Mesendoderm (in vitro differentiated cells): ENCODE data around the gene FNIP1.
"Not testable (repeated sequence)": the region's sequence is repeated elsewhere in the genome, so short reads cannot be mapped to it uniquely, and the experiment has no call there.

Experiments
- DNase-seq: peaks from one replicate; pipeline ENCODE4 v3.0.0; 2013
- H2AK5ac ChIP-seq: 2 replicates; pipeline ENCODE4 v1.6.1; 2013; ENCODE audit warnings: low read length, inconsistent platforms
- H2BK120ac ChIP-seq: 2 replicates; pipeline ENCODE4 v1.6.1; 2013; ENCODE audit warnings: low read depth, mild to moderate bottlenecking, low read length, moderate library complexity, mixed read lengths
- H2BK15ac ChIP-seq: replicated peaks from 2 replicates; pipeline ENCODE4 v1.6.1; 2013; ENCODE audit warnings: low read depth, mild to moderate bottlenecking, moderate library complexity
- H2BK5ac ChIP-seq: 2 replicates; pipeline ENCODE4 v1.6.1; 2013; ENCODE audit warnings: low read length, inconsistent platforms
- H3K18ac ChIP-seq: 2 replicates; pipeline ENCODE4 v1.6.1; 2013; ENCODE audit warnings: mild to moderate bottlenecking, low read length, mixed read lengths
- H3K23ac ChIP-seq: one replicate; pipeline ENCODE4 v1.6.1; 2013; ENCODE audit warnings: low read length
- H3K27ac ChIP-seq: 2 replicates; pipeline ENCODE4 v1.5.1; 2013; ENCODE audit warnings: low read depth, mild to moderate bottlenecking, inconsistent platforms, low read length, moderate library complexity
- H3K27me3 ChIP-seq: 2 replicates; pipeline ENCODE4 v1.6.1; 2013; ENCODE audit warnings: low read length, control low read depth, mild to moderate bottlenecking, inconsistent platforms; ENCODE audit not compliant: insufficient read depth, poor library complexity
- H3K36me3 ChIP-seq: 2 replicates; pipeline ENCODE4 v1.6.1; 2013; ENCODE audit warnings: low read length, inconsistent platforms; ENCODE audit not compliant: control insufficient read depth, insufficient read depth
- H3K4ac ChIP-seq: one replicate; pipeline ENCODE4 v1.6.1; 2013; ENCODE audit warnings: low read depth, mild to moderate bottlenecking, low read length, moderate library complexity
- H3K4me1 ChIP-seq: 2 replicates; pipeline ENCODE4 v1.6.1; 2013; ENCODE audit warnings: low read depth, low read length, inconsistent platforms; ENCODE audit not compliant: control insufficient read depth
- H3K4me2 ChIP-seq: 2 replicates; pipeline ENCODE4 v1.6.1; 2013; ENCODE audit warnings: low read length
- H3K4me3 ChIP-seq: 2 replicates; pipeline ENCODE4 v1.5.1; 2013; ENCODE audit warnings: mild to moderate bottlenecking, low read length
- H3K56ac ChIP-seq: one replicate; pipeline ENCODE4 v1.6.1; 2013; ENCODE audit warnings: low read length
- H3K79me1 ChIP-seq: 2 replicates; pipeline ENCODE4 v1.6.1; 2013; ENCODE audit warnings: low read length, inconsistent platforms
- H3K79me2 ChIP-seq: 2 replicates; pipeline ENCODE4 v1.6.1; 2013; ENCODE audit warnings: mild to moderate bottlenecking, low read length; ENCODE audit not compliant: control insufficient read depth, insufficient read depth
- H3K9ac ChIP-seq: 2 replicates; pipeline ENCODE4 v1.6.1; 2013; ENCODE audit warnings: low read length, inconsistent platforms
- H4K5ac ChIP-seq: one replicate; pipeline ENCODE4 v1.6.1; 2013; ENCODE audit warnings: low read length
- H4K8ac ChIP-seq: one replicate; pipeline ENCODE4 v1.6.1; 2013; ENCODE audit warnings: low read depth, mild to moderate bottlenecking, control low read depth, low read length, moderate library complexity
- WGBS: extraction: QIAGEN DNeasy Blood & Tissue Kit; methylation state at CpG from one replicate; pipeline ENCODE4 v1.1.7; 2013; ENCODE audit warnings: low lambda C conversion rate, missing lambda C conversion rate; ENCODE audit not compliant: insufficient coverage; ENCODE audit errors: extremely low coverage; 5-methylcytosine and 5-hydroxymethylcytosine counted together

The FNIP1 gene

DNA sequence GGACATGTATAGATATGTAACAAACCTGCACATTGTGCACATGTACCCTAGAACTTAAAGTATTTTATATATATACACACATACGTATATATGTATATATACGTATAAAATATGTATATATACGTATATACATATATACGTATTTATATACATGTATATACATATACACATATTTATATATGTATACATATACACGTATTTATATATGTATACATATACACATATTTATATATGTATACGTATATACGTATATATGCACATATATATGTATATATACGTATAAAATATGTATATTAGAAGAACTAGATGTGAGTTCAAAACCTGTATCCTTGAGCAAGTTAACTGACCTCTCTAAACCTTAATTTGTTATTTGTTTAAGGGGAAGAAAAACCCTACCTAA lies 61.4 kb downstream of the FNIP1 start:
- WGBS: no CpG with 5 or more reads among the region's 8 CpGs
- Histone ChIP-seq H2BK120ac (no peak overlapping the region), H3K4ac (no peak overlapping the region), H3K79me2 (no peaks in the 10 kb centered on the region), H3K27me3 (no peaks in the 10 kb centered on the region), H3K36me3 (no peaks in the 10 kb centered on the region), H4K5ac (no peak overlapping the region), H2AK5ac (no peak overlapping the region), H3K4me1 (no peaks in the 10 kb centered on the region), H2BK15ac (no peak overlapping the region), H2BK5ac (no peak overlapping the region), H3K56ac (no peak overlapping the region), H3K4me2 (no peak overlapping the region), H3K23ac (no peak overlapping the region), H3K27ac (no peak overlapping the region), H3K79me1 (no peaks in the 10 kb centered on the region), H4K8ac (no peak overlapping the region), H3K18ac (no peak overlapping the region), H3K4me3 (no peak overlapping the region), H3K9ac (no peak overlapping the region)
- no peak for DNase-seq

DNA sequence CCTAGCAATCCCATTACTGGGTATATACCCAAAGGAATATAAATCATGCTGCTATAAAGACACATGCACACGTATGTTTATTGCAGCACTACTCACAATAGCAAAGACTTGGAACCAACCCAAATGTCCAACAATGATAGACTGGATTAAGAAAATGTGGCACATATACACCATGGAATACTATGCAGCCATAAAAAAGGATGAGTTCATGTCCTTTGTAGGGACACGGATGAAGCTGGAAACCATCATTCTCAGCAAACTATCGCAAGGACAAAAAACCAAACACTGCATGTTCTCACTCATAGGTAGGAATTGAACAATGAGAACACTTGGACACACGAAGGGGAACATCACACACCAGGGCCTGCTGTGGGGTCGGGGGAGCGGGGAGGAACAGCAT lies 61.9 kb downstream of the FNIP1 start:
- H3K79me1 ChIP-seq, H4K5ac ChIP-seq, H2BK120ac ChIP-seq, H3K4me2 ChIP-seq, H3K4me1 ChIP-seq, H2BK5ac ChIP-seq, H3K18ac ChIP-seq, H3K27ac ChIP-seq, H3K23ac ChIP-seq, H2BK15ac ChIP-seq, H4K8ac ChIP-seq, H2AK5ac ChIP-seq, H3K4ac ChIP-seq, H3K79me2 ChIP-seq, H3K56ac ChIP-seq, H3K4me3 ChIP-seq, H3K36me3 ChIP-seq, H3K27me3 ChIP-seq, H3K9ac ChIP-seq, DNase-seq: not testable (repeated sequence)
- no CpG with 5 or more reads among the region's 6 CpGs for WGBS

DNA sequence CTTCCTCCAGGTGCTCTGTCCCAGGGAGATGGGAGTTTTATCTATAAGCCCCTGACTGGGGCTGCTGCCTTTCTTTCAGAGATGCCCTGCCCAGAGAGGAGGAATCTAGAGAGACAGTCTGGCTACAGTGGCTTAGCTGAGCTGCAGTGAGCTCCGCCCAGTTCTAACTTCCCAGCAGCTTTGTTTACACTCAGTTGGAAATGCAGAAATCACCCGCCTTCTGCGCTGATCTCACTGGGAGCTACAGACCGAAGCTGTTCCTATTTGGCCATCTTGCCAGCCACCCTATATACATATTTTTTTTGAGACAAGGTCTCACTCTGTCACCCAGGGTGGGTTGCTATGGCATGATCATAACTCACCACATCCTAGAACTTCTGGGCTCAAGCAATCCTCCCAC lies 67.5 kb downstream of the FNIP1 start:
- not testable (repeated sequence) for H4K5ac ChIP-seq, DNase-seq, H2BK5ac ChIP-seq, H4K8ac ChIP-seq, H3K27me3 ChIP-seq, H2BK15ac ChIP-seq, H3K27ac ChIP-seq, H3K4me2 ChIP-seq, H3K79me1 ChIP-seq, H3K23ac ChIP-seq, H3K56ac ChIP-seq, H3K4me1 ChIP-seq, H3K79me2 ChIP-seq, H2BK120ac ChIP-seq, H3K4ac ChIP-seq, H3K4me3 ChIP-seq, H3K18ac ChIP-seq, H3K36me3 ChIP-seq, H3K9ac ChIP-seq, H2AK5ac ChIP-seq
- no CpG with 5 or more reads among the region's 4 CpGs for WGBS

DNA sequence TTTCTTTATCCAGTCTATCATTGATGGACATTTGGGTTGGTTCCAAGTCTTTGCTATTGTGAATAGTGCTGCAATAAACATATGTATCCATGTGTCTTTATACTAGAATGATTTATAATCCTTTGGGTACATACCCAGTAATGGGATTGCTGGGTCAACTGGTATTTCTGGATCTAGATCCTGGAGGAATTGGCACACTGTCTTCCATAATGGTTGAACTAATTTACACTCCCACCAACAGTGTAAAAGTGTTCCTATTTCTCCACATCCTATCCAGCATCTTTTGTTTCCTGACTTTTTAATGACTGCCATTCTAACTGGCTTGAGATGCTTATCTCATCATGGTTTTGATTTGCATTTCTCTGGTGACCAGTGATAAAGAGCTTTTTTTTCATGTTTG lies 72.7 kb downstream of the FNIP1 start:
- H3K23ac ChIP-seq, H3K4me1 ChIP-seq, H3K36me3 ChIP-seq, H3K4me3 ChIP-seq, H2BK5ac ChIP-seq, H3K56ac ChIP-seq, H2BK15ac ChIP-seq, H3K79me1 ChIP-seq, H3K4ac ChIP-seq, H2BK120ac ChIP-seq, H4K8ac ChIP-seq, H4K5ac ChIP-seq, H3K9ac ChIP-seq, H3K79me2 ChIP-seq, H3K4me2 ChIP-seq, H3K27ac ChIP-seq, H2AK5ac ChIP-seq, H3K18ac ChIP-seq, DNase-seq, H3K27me3 ChIP-seq: not testable (repeated sequence)

DNA sequence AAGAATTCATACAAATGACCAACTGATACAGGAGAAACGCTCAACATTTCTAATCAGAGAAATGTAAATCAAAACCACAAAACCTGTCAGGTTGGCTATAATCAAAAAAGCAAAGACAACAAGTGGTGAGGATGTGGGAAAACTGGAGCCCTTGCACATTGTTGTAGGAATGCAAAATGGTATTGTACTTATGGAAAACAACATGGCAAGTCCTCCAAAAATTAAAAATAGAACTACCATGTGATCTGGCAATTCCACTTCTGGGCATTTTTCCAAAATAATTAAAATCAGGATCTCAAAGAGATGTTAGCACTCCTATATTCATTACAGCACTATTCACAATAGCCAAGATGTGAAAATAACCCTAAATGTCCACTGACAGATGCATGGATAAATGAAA lies 76.1 kb downstream of the FNIP1 start:
- no peaks in the 10 kb centered on the region for H3K79me1 ChIP-seq
- H4K8ac ChIP-seq: no peak overlapping the region
- no peak overlapping the region for H3K4me2 ChIP-seq
- H3K27ac ChIP-seq: no peak overlapping the region
- H3K23ac ChIP-seq: no peak overlapping the region
- no peaks in the 10 kb centered on the region for H3K4me1 ChIP-seq
- DNase-seq: no peak
- H3K56ac ChIP-seq: no peak overlapping the region
- WGBS: no CpG with 5 or more reads among the region's 1 CpG
- no peaks in the 10 kb centered on the region for H3K79me2 ChIP-seq
- H2BK120ac ChIP-seq: no peak overlapping the region
- H3K36me3 ChIP-seq: no peaks in the 10 kb centered on the region
- no peak overlapping the region for H4K5ac ChIP-seq
- no peak overlapping the region for H2BK15ac ChIP-seq
- H3K18ac ChIP-seq: no peak overlapping the region
- H3K9ac ChIP-seq: no peak overlapping the region
- H3K27me3 ChIP-seq: no peaks in the 10 kb centered on the region
- no peak overlapping the region for H3K4ac ChIP-seq
- no peak overlapping the region for H2AK5ac ChIP-seq
- no peak overlapping the region for H2BK5ac ChIP-seq
- no peak overlapping the region for H3K4me3 ChIP-seq

DNA sequence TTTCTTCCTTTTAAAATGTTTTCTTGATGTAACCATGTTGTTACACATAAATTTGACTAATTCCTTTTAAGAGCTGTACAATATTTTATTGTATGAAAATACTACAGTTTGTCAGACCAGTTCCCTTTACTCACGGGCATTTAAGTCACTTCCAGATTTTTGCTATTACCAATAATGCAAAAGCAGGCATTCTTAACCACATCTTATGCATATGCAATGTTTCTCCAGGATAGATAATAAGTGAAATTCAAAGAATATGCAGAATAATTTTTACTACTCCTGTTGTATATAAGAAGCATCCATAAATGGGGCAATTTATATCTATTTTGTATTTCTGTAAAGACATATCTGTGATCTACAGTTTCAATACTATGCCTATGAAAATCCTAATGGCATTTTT lies 77.3 kb downstream of the FNIP1 start:
- no peak overlapping the region for H4K5ac ChIP-seq
- no peak overlapping the region for H3K23ac ChIP-seq
- no peak overlapping the region for H3K4ac ChIP-seq
- WGBS: no CpG with 5 or more reads among the region's 1 CpG
- H2BK15ac ChIP-seq: no peak overlapping the region
- H3K79me1 ChIP-seq: no peaks in the 10 kb centered on the region
- H2AK5ac ChIP-seq: no peak overlapping the region
- H3K56ac ChIP-seq: no peak overlapping the region
- no peak overlapping the region for H3K9ac ChIP-seq
- no peak overlapping the region for H3K18ac ChIP-seq
- no peak overlapping the region for H2BK120ac ChIP-seq
- no peaks in the 10 kb centered on the region for H3K4me1 ChIP-seq
- no peak overlapping the region for H2BK5ac ChIP-seq
- no peak overlapping the region for H4K8ac ChIP-seq
- no peak for DNase-seq
- no peaks in the 10 kb centered on the region for H3K79me2 ChIP-seq
- H3K36me3 ChIP-seq: no peaks in the 10 kb centered on the region
- no peak overlapping the region for H3K4me2 ChIP-seq
- H3K27me3 ChIP-seq: no peaks in the 10 kb centered on the region
- no peak overlapping the region for H3K4me3 ChIP-seq
- no peak overlapping the region for H3K27ac ChIP-seq
